Esophagus squamous epithelium (tissue), 5 donors: ENCODE measurements around the gene ASB12. TPM values are rescaled to one million over a fixed set of nuclear protein-coding genes. Genes with fewer than 3 reads are reported as not detected.
A peak's percentile ranks its signal among the peaks of the same experiment; 100 is the strongest.

Experiments
- DNase-seq: peaks from one replicate; lab custom pipeline; 2025; lab: John Stamatoyannopoulos, UW
- H3K27ac ChIP-seq, 4 donors: fragments of 200-600 bp; sonication (generic); one replicate each; pipeline ENCODE4 v1.5.1; 2016 to 2019; ENCODE audit warnings: mild to moderate bottlenecking in 1 of 4
- H3K27me3 ChIP-seq, 4 donors: fragments of 200-600 bp; sonication (generic); 1 replicate in 3 of 4; 2 replicates in 1 of 4; pipeline versions ENCODE4 v1.5.1 to v1.6.0; 2017 to 2021; ENCODE audit warnings: antibody characterized with exemption in 1 of 4
- H3K36me3 ChIP-seq, 3 donors: fragments of 200-600 bp; sonication (generic); one replicate each; pipeline ENCODE4 v1.5.1; 2016 to 2019
- H3K4me1 ChIP-seq, 3 donors: fragments of 200-600 bp; sonication (generic); one replicate each; pipeline ENCODE4 v1.5.1; 2017 to 2019
- H3K4me3 ChIP-seq, 4 donors: fragments of 200-600 bp; sonication (generic); 1 replicate in 3 of 4; 2 replicates in 1 of 4; pipeline ENCODE4 v1.5.1; 2016 to 2019; ENCODE audit warnings: mild to moderate bottlenecking in 2 of 4, moderate library complexity in 1 of 4
- H3K9me3 ChIP-seq, 3 donors: fragments of 200-600 bp; sonication (generic); one replicate each; pipeline ENCODE4 v1.5.1; 2016 to 2019
- CTCF ChIP-seq, 6 experiments: fragments of 450-650 bp in 4 of 6; fragments of 200-600 bp in 2 of 6; sonication (generic) in 2 of 6; IDR thresholded peaks; one replicate each; pipeline ENCODE4 v1.5.1; 2016 to 2019; ENCODE audit warnings: antibody characterized with exemption in 6 of 6, mild to moderate bottlenecking in 4 of 6, moderate library complexity in 4 of 6
- POLR2A ChIP-seq, 4 donors: fragments of 450-650 bp; IDR thresholded peaks; one replicate each; pipeline ENCODE4 v1.6.1; 2017; ENCODE audit warnings: antibody characterized with exemption in 4 of 4, mild to moderate bottlenecking in 4 of 4, moderate library complexity in 3 of 4
- WGBS, 2 donors: methylation state at CpG; one replicate each; pipeline ENCODE4 v1.1.5; 2018; 5-methylcytosine and 5-hydroxymethylcytosine counted together
- intact Hi-C: fragments of 100-400 bp; cut with DNase I; formaldehyde crosslinking; loops from one replicate; pipeline ENCODE4 v1.15.0; 2022
- total RNA-seq, 4 donors: library from RNA; depleted of rRNA; stranded (reverse); fragments of >200 nt; gene quantifications; one replicate each; pipeline ENCODE4 v1.1.0, GENCODE V29; 2016
- donor health status: DM: yes; HTN: yes; CAD: no.

ASB12 gene
- total RNA-seq, 4 donors from 2014 or later, result 0.21 TPM; not detected in 3

- no peaks in the 10 kb centered on the region for H3K9me3 ChIP-seq
Observed at GRCh38 chrX:64204701-64205440, 25.5 kb downstream of the ASB12 start.

GRCh38 chrX:64204252-64204651 lies 26.2 kb downstream of the ASB12 start:
- no peaks in the 10 kb centered on the region for H3K9me3 ChIP-seq
- no peaks in the 10 kb centered on the region for H3K27me3 ChIP-seq
- peak overlapping the region; percentile 53 to 72 (median 68) for H3K4me3 ChIP-seq
- peak overlapping the region; percentile 87 to 95 (median 90) for H3K27ac ChIP-seq
- intact Hi-C loops, result no loop called here
- peaks cover 5 to 36% (median 7%) of the 10 kb centered on the region in 3 donors for H3K4me1 ChIP-seq
- TF ChIP-seq POLR2A (IDR thresholded peaks at IDR 0.05), result no peak
- no peak for TF ChIP-seq CTCF (IDR thresholded peaks at IDR 0.05)
- 0 to 50% methylated on average over 2 to 3 of the region's 23 CpGs for WGBS, 2 donors
- no peaks in the 10 kb centered on the region for H3K36me3 ChIP-seq
- DNase-seq, result no peak

More at GRCh38 chrX:64204701-64205440, 25.5 kb downstream of the ASB12 start:
- WGBS, 2 donors, result 5 to 44% methylated on average over 11 to 18 of the region's 46 CpGs
- Histone ChIP-seq H3K27ac (peak overlapping the region; percentile 87 to 95 (median 90)), H3K27me3 (no peaks in the 10 kb centered on the region), H3K4me1 (peaks cover 5 to 36% (median 7%) of the 10 kb centered on the region in 3 donors), H3K36me3 (no peaks in the 10 kb centered on the region), H3K4me3 (peak overlapping the region; percentile 53 to 72 (median 68))
- TF ChIP-seq POLR2A (IDR thresholded peaks at IDR 0.05) (no peak), CTCF (IDR thresholded peaks at IDR 0.05) (no peak)
- DNase-seq, result no peak
- intact Hi-C loops, result no loop called here

- Histone ChIP-seq H3K9me3 (no peaks in the 10 kb centered on the region), H3K36me3 (no peaks in the 10 kb centered on the region), H3K27me3 (no peaks in the 10 kb centered on the region), H3K4me3 (no peak overlapping the region), H3K27ac (no peak overlapping the region), H3K4me1 (peaks cover 5 to 34% (median 7%) of the 10 kb centered on the region in 3 donors)
- intact Hi-C loops, result no loop called here
- TF ChIP-seq POLR2A (IDR thresholded peaks at IDR 0.05) (no peak), CTCF (IDR thresholded peaks at IDR 0.05) (no peak)
- 65 to 86% methylated on average over 2 of the region's 2 CpGs for WGBS, 2 donors
- DNase-seq, result no peak
Observed at GRCh38 chrX:64202808-64203325, 27.5 kb downstream of the ASB12 start.

- H3K9me3 ChIP-seq, result no peaks in the 10 kb centered on the region
- no peak for DNase-seq
- TF ChIP-seq POLR2A (IDR thresholded peaks at IDR 0.05), result no peak
- no peak for TF ChIP-seq CTCF (IDR thresholded peaks at IDR 0.05)
- H3K27me3 ChIP-seq, result no peaks in the 10 kb centered on the region
- intact Hi-C loops, result no loop called here
- H3K27ac ChIP-seq, result no peak overlapping the region
- no peak overlapping the region for H3K4me3 ChIP-seq
- peaks cover 0 to 5% (median 0%) of the 10 kb centered on the region in 3 donors for H3K36me3 ChIP-seq
- peaks cover 0 to 3% (median 0%) of the 10 kb centered on the region in 3 donors for H3K4me1 ChIP-seq
Observed at GRCh38 chrX:64198036-64198435, 32.4 kb downstream of the ASB12 start.

GRCh38 chrX:64196606-64197005 lies 33.8 kb downstream of the ASB12 start:
- DNase-seq, result no peak
- no peak for TF ChIP-seq POLR2A (IDR thresholded peaks at IDR 0.05)
- TF ChIP-seq CTCF (IDR thresholded peaks at IDR 0.05), result no peak
- peaks cover 0 to 19% (median 0%) of the 10 kb centered on the region in 3 donors for H3K36me3 ChIP-seq
- no peak overlapping the region for H3K4me3 ChIP-seq
- no peaks in the 10 kb centered on the region for H3K27me3 ChIP-seq
- H3K4me1 ChIP-seq, result no peaks in the 10 kb centered on the region
- no peak overlapping the region for H3K27ac ChIP-seq
- H3K9me3 ChIP-seq, result no peaks in the 10 kb centered on the region
- intact Hi-C loops, result no loop called here
- WGBS, 2 donors, result 87 to 94% methylated on average over 3 of the region's 3 CpGs
